ENCODE data around the gene RAPGEF3. TPM values are rescaled to one million over a fixed set of nuclear protein-coding genes. Genes with fewer than 3 reads are reported as not detected.

Gene RAPGEF3
- total and polyA plus RNA-seq, 4 donors: 1.3 to 4.3 (median 1.4) TPM

- TF ChIP-seq, protein P1, sequence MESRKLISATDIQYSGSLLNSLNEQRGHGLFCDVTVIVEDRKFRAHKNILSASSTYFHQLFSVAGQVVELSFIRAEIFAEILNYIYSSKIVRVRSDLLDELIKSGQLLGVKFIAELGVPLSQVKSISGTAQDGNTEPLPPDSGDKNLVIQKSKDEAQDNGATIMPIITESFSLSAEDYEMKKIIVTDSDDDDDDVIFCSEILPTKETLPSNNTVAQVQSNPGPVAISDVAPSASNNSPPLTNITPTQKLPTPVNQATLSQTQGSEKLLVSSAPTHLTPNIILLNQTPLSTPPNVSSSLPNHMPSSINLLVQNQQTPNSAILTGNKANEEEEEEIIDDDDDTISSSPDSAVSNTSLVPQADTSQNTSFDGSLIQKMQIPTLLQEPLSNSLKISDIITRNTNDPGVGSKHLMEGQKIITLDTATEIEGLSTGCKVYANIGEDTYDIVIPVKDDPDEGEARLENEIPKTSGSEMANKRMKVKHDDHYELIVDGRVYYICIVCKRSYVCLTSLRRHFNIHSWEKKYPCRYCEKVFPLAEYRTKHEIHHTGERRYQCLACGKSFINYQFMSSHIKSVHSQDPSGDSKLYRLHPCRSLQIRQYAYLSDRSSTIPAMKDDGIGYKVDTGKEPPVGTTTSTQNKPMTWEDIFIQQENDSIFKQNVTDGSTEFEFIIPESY (IDR thresholded peaks at IDR 0.05): no peak
- no peak for TF ChIP-seq HNF4A (conservative IDR thresholded peaks at IDR 0.05)
- TF ChIP-seq FOXA1 (IDR thresholded peaks at IDR 0.05): no peak
- no peak for TF ChIP-seq SP1 (IDR thresholded peaks at IDR 0.05)
- TF ChIP-seq ATF3 (IDR thresholded peaks at IDR 0.05): no peak
- TF ChIP-seq RXRA (IDR thresholded peaks at IDR 0.05): no peak
- TF ChIP-seq EGR1 (IDR thresholded peaks at IDR 0.05; ENCODE audit: low read depth in 2 of 2): no peak
- TF ChIP-seq YY1 (IDR thresholded peaks at IDR 0.05): no peak
Measured at GRCh38 chr12:47730341-47730744, 28.3 kb downstream of the RAPGEF3 start (continued).

DNA sequence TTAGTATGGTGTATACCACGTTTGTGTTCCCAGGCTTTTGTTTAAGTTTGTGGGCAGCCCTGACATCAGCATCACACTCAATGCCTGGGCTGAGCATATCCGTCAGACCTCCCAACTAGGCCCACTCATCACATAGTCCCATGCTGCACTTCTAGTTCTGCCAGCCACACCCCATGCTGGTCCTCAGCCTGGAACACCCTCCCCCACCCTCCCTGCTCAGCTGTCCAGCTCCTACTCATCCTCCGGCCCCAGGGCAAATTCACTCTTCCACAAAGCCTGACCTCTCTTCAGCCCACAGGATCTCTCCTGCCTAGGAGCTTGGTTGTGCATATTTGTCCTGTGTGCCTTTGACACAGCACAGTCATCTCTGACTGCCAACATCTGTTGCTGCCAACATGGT lies 29.4 kb downstream of the RAPGEF3 start:
- no peaks in the 10 kb centered on the region for H3K27me3 ChIP-seq (ENCODE audit: control insufficient read depth in 4 of 4, insufficient read depth in 4 of 4, low read length in 3 of 4)
- H3K9ac ChIP-seq (ENCODE audit: low read depth in 1 of 2, low read length in 2 of 2): no peak overlapping the region
- H3K27ac ChIP-seq (ENCODE audit: low read depth in 1 of 2, low read length in 2 of 2): no peak overlapping the region
- DNase-seq (ENCODE audit: low spot score): no peak
- no peaks in the 10 kb centered on the region for H3K9me3 ChIP-seq (ENCODE audit: control insufficient read depth in 4 of 4, low read length in 3 of 4)
- no peak overlapping the region for H3K4me3 ChIP-seq (ENCODE audit: low read depth in 1 of 3, low read length in 3 of 3)
- no peaks in the 10 kb centered on the region for H3K36me3 ChIP-seq (ENCODE audit: control insufficient read depth in 4 of 4, insufficient read depth in 3 of 4, low read depth in 1 of 4, low read length in 3 of 4)
- TF ChIP-seq JUND (IDR thresholded peaks at IDR 0.05) (no peak), TAF1 (conservative IDR thresholded peaks at IDR 0.05) (no peak), EGR1 (IDR thresholded peaks at IDR 0.05; ENCODE audit: low read depth in 2 of 2) (no peak), GABPA (IDR thresholded peaks at IDR 0.05 in 1 of 2, conservative IDR thresholded peaks at IDR 0.05 in 1 of 2) (no peak), RAD21 (IDR thresholded peaks at IDR 0.05) (no peak), NR2F2 (IDR thresholded peaks at IDR 0.05) (no peak), HNF4A (conservative IDR thresholded peaks at IDR 0.05) (no peak), ATF3 (IDR thresholded peaks at IDR 0.05) (no peak), SP1 (IDR thresholded peaks at IDR 0.05) (no peak), REST (IDR thresholded peaks at IDR 0.05) (no peak), RXRA (IDR thresholded peaks at IDR 0.05) (no peak), FOXA2 (IDR thresholded peaks at IDR 0.05) (no peak), HNF4G (IDR thresholded peaks at IDR 0.05) (no peak), FOXA1 (IDR thresholded peaks at IDR 0.05) (no peak), YY1 (IDR thresholded peaks at IDR 0.05) (no peak)
- TF ChIP-seq, protein P2, sequence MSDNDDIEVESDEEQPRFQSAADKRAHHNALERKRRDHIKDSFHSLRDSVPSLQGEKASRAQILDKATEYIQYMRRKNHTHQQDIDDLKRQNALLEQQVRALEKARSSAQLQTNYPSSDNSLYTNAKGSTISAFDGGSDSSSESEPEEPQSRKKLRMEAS (IDR thresholded peaks at IDR 0.05): no peak
- TF ChIP-seq, protein P1 (IDR thresholded peaks at IDR 0.05): no peak
- TF ChIP-seq, protein P3, sequence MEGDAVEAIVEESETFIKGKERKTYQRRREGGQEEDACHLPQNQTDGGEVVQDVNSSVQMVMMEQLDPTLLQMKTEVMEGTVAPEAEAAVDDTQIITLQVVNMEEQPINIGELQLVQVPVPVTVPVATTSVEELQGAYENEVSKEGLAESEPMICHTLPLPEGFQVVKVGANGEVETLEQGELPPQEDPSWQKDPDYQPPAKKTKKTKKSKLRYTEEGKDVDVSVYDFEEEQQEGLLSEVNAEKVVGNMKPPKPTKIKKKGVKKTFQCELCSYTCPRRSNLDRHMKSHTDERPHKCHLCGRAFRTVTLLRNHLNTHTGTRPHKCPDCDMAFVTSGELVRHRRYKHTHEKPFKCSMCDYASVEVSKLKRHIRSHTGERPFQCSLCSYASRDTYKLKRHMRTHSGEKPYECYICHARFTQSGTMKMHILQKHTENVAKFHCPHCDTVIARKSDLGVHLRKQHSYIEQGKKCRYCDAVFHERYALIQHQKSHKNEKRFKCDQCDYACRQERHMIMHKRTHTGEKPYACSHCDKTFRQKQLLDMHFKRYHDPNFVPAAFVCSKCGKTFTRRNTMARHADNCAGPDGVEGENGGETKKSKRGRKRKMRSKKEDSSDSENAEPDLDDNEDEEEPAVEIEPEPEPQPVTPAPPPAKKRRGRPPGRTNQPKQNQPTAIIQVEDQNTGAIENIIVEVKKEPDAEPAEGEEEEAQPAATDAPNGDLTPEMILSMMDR (IDR thresholded peaks at IDR 0.05; ENCODE audit: low read depth, low read length, missing input control): no peak
- 63% methylated on average over 3 of the region's 3 CpGs for whole genome bisulfite sequencing
- peaks cover 0 to 18% (median 8%) of the 10 kb centered on the region in 4 donors for H3K4me1 ChIP-seq (ENCODE audit: control insufficient read depth in 4 of 4, insufficient read depth in 4 of 4, low read length in 3 of 4)
